ENCODE data around the gene INSRR. TPM values are rescaled to one million over a fixed set of nuclear protein-coding genes. Genes with fewer than 3 reads are reported as not detected.
A peak's percentile ranks its signal among the peaks of the same experiment; 100 is the strongest.

Gene INSRR
- total and polyA plus RNA-seq, 3 donors from 2014 or later, result 1.5 to 7.0 (median 6.4) TPM

GRCh38 chr1:156858555-156858956 is 361 bp downstream of the INSRR start:
- 13 to 25% methylated on average over 5 of the region's 5 CpGs for WGBS, 2 donors
- peak overlapping the region in 1 of 2 donors; percentile 45 for H3K4me3 ChIP-seq
- H3K27me3 ChIP-seq, result no peaks in the 10 kb centered on the region
- TF ChIP-seq CTCF (IDR thresholded peaks at IDR 0.05) (no peak), POLR2A (IDR thresholded peaks at IDR 0.05) (no peak)
- H3K36me3 ChIP-seq (ENCODE audit: low read depth, missing control alignments), result no peaks in the 10 kb centered on the region
- H3K27ac ChIP-seq, result no peak overlapping the region
- H3K9me3 ChIP-seq, result no peaks in the 10 kb centered on the region
- DNase-seq, result peak; percentile 84
- intact Hi-C loops (cut with DNase I; ENCODE audit: low total_unique reads), result no loop called here
- H3K4me1 ChIP-seq, result peaks cover 35% of the 10 kb centered on the region

GRCh38 chr1:156857532-156857931 is 1.4 kb downstream of the INSRR start:
- Histone ChIP-seq H3K9me3 (no peaks in the 10 kb centered on the region), H3K27me3 (no peaks in the 10 kb centered on the region), H3K4me3 (no peak overlapping the region), H3K36me3 (ENCODE audit: low read depth, missing control alignments) (no peaks in the 10 kb centered on the region), H3K27ac (no peak overlapping the region), H3K4me1 (peaks cover 36% of the 10 kb centered on the region)
- 57 to 78% methylated on average over 1 to 3 of the region's 3 CpGs for WGBS, 2 donors
- DNase-seq, result no peak
- TF ChIP-seq POLR2A (IDR thresholded peaks at IDR 0.05) (no peak), CTCF (IDR thresholded peaks at IDR 0.05) (no peak)
- intact Hi-C loops (cut with DNase I; ENCODE audit: low total_unique reads), result no loop called here

- no peak overlapping the region for H3K4me3 ChIP-seq
- H3K9me3 ChIP-seq, result no peaks in the 10 kb centered on the region
- no peaks in the 10 kb centered on the region for H3K36me3 ChIP-seq (ENCODE audit: low read depth, missing control alignments)
- H3K27ac ChIP-seq, result no peak overlapping the region
- WGBS, 2 donors, result 86 to 90% methylated on average over 3 of the region's 3 CpGs
- no peak for DNase-seq
- H3K27me3 ChIP-seq, result no peaks in the 10 kb centered on the region
- no peak for TF ChIP-seq POLR2A (IDR thresholded peaks at IDR 0.05)
- no peak for TF ChIP-seq CTCF (IDR thresholded peaks at IDR 0.05)
- peaks cover 32% of the 10 kb centered on the region for H3K4me1 ChIP-seq
- intact Hi-C loops (cut with DNase I; ENCODE audit: low total_unique reads), result no loop called here
Measured at GRCh38 chr1:156856282-156856785, 2.6 kb downstream of the INSRR start.

GRCh38 chr1:156854634-156855033 is 4.3 kb downstream of the INSRR start:
- no peak for DNase-seq
- 75 to 79% methylated on average over 3 of the region's 3 CpGs for WGBS, 2 donors
- TF ChIP-seq POLR2A (IDR thresholded peaks at IDR 0.05), result no peak
- TF ChIP-seq CTCF (IDR thresholded peaks at IDR 0.05), result no peak

GRCh38 chr1:156853761-156854160 is 5.2 kb downstream of the INSRR start:
- intact Hi-C loops (cut with DNase I; ENCODE audit: low total_unique reads), result no loop called here
- no peaks in the 10 kb centered on the region for H3K27me3 ChIP-seq
- WGBS, 2 donors, result 96% methylated on average over 19 of the region's 19 CpGs; no CpG with 5 or more reads in 1 of the 2 donors
- no peaks in the 10 kb centered on the region for H3K36me3 ChIP-seq (ENCODE audit: low read depth, missing control alignments)
- TF ChIP-seq POLR2A (IDR thresholded peaks at IDR 0.05) (no peak), CTCF (IDR thresholded peaks at IDR 0.05) (no peak)
- H3K27ac ChIP-seq, result no peak overlapping the region
- DNase-seq, result no peak
- no peak overlapping the region for H3K4me3 ChIP-seq
- H3K9me3 ChIP-seq, result no peaks in the 10 kb centered on the region
- H3K4me1 ChIP-seq, result peaks cover 16% of the 10 kb centered on the region

More at GRCh38 chr1:156854634-156855033, 4.3 kb downstream of the INSRR start:
- H3K9me3 ChIP-seq, result no peaks in the 10 kb centered on the region
- H3K27ac ChIP-seq, result no peak overlapping the region
- H3K27me3 ChIP-seq, result no peaks in the 10 kb centered on the region
- no peaks in the 10 kb centered on the region for H3K36me3 ChIP-seq (ENCODE audit: low read depth, missing control alignments)
- H3K4me1 ChIP-seq, result peaks cover 18% of the 10 kb centered on the region
- H3K4me3 ChIP-seq, result no peak overlapping the region
- intact Hi-C loops (cut with DNase I; ENCODE audit: low total_unique reads), result no loop called here
